Measurements from ENCODE around the gene NPEPL1.
A peak's percentile ranks its signal among the peaks of the same experiment; 100 is the strongest.

The NPEPL1 gene

DNA sequence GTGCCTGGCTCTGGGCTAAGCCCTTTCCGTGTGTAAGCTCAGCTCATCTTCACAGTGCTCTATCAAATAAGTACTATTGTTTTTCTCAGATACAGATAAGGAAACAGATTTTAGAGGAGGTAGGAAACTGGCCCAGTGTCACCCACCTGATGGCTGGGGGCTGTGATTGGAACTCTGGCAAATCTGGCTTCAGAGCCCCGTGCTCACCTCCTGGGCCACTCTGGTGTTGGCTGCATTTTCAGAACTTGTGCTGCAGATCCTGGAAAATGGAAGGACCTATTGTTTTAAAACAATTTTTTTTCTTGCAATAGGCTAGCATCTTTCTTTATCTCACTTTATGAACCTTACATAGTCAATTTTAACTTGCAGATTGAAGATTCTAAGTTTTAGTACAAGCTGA, 35.8 kb upstream of the NPEPL1 start:
- Mint-ChIP-seq H3K36me3 (ENCODE audit: low read depth) (peaks cover 9% of the 10 kb centered on the region), H3K27me3 (ENCODE audit: low read depth) (no peaks in the 10 kb centered on the region), H3K9me3 (no peaks in the 10 kb centered on the region), H3K4me3 (peak overlapping the region; percentile 43 to 73 (median 52)), H3K27ac (peak overlapping the region in 1 of 3 experiments; percentile 51), H3K4me1 (peaks cover 69% of the 10 kb centered on the region)
- TF ChIP-seq, protein P1, sequence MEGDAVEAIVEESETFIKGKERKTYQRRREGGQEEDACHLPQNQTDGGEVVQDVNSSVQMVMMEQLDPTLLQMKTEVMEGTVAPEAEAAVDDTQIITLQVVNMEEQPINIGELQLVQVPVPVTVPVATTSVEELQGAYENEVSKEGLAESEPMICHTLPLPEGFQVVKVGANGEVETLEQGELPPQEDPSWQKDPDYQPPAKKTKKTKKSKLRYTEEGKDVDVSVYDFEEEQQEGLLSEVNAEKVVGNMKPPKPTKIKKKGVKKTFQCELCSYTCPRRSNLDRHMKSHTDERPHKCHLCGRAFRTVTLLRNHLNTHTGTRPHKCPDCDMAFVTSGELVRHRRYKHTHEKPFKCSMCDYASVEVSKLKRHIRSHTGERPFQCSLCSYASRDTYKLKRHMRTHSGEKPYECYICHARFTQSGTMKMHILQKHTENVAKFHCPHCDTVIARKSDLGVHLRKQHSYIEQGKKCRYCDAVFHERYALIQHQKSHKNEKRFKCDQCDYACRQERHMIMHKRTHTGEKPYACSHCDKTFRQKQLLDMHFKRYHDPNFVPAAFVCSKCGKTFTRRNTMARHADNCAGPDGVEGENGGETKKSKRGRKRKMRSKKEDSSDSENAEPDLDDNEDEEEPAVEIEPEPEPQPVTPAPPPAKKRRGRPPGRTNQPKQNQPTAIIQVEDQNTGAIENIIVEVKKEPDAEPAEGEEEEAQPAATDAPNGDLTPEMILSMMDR (IDR thresholded peaks at IDR 0.05; ENCODE audit: unreplicated experiment in 3 of 3), result no peak

DNA sequence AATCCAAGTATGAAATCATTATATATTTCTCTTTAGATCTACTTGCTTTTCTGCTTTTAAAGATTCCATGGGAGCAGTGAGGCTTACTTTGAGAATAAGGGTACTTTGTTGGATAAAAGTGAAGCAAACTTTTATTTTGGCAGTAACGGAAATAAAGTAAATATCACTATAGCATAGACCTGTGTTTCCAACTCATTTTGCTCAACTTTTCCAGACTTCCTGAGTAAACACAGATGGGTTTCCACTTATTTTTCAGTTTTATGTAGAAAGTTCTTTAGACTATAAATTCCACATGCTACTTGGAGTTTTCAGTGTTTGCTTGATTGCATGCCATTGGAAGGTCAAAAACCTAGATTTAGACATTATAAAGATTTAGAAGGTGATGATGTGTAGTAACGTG, 35.3 kb upstream of the NPEPL1 start:
- TF ChIP-seq, protein P1 (IDR thresholded peaks at IDR 0.05; ENCODE audit: unreplicated experiment in 3 of 3), result no peak
- Mint-ChIP-seq H3K36me3 (ENCODE audit: low read depth) (peaks cover 12% of the 10 kb centered on the region), H3K4me3 (peak overlapping the region; percentile 43 to 73 (median 52)), H3K4me1 (peaks cover 72% of the 10 kb centered on the region), H3K27me3 (ENCODE audit: low read depth) (no peaks in the 10 kb centered on the region), H3K27ac (peak overlapping the region in 1 of 3 experiments; percentile 51), H3K9me3 (no peaks in the 10 kb centered on the region)

DNA sequence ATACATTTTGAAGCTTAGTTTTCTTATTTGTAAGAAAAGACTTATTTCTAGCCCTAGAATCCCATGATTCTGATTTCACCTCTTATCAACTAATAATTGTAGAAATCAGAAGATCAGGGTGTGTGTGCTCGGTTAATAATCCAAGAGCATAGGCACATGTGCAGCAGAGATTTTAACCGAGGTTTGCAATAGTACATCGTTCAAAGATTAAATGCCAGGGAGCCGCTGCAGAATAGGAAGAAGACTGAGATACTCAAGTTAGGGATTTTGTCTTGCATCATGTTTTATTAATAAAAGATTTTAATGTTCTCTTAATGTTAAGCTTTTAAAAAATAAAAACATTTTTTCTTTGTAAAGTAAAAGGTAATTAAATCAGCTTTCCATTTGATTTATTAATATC, 34.6 kb upstream of the NPEPL1 start:
- Mint-ChIP-seq H3K9me3 (no peaks in the 10 kb centered on the region), H3K27ac (no peak overlapping the region), H3K4me1 (peaks cover 74% of the 10 kb centered on the region), H3K36me3 (ENCODE audit: low read depth) (peaks cover 15% of the 10 kb centered on the region), H3K27me3 (ENCODE audit: low read depth) (no peaks in the 10 kb centered on the region), H3K4me3 (peak overlapping the region in 2 of 3 experiments; percentile 52 to 73)
- TF ChIP-seq, protein P1 (IDR thresholded peaks at IDR 0.05; ENCODE audit: unreplicated experiment in 3 of 3), result no peak

DNA sequence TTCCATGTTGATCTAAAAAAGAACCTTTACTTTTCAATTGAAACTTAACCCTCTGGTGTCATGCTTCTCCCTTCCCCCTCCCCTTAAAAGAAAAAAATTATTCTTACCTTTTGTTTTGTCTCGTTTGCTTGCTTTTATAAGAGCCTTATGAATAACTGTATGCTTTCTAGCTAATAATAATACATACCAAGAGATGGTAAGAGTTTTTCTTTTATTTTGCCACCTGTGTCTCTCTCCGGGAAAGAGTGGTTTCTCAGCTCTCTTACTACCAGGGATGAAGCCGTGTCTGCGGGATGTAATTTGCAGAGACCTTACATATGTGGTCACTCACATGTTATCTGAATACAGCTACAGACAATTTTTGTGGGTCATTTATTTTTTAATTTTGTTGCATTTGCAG, 33.8 kb upstream of the NPEPL1 start:
- Mint-ChIP-seq H3K4me3 (peak overlapping the region; percentile 48 to 66 (median 58)), H3K36me3 (ENCODE audit: low read depth) (peaks cover 21% of the 10 kb centered on the region), H3K4me1 (peaks cover 73% of the 10 kb centered on the region), H3K27ac (no peak overlapping the region), H3K27me3 (ENCODE audit: low read depth) (no peaks in the 10 kb centered on the region), H3K9me3 (no peaks in the 10 kb centered on the region)
- TF ChIP-seq, protein P1 (IDR thresholded peaks at IDR 0.05; ENCODE audit: unreplicated experiment in 3 of 3), result no peak

DNA sequence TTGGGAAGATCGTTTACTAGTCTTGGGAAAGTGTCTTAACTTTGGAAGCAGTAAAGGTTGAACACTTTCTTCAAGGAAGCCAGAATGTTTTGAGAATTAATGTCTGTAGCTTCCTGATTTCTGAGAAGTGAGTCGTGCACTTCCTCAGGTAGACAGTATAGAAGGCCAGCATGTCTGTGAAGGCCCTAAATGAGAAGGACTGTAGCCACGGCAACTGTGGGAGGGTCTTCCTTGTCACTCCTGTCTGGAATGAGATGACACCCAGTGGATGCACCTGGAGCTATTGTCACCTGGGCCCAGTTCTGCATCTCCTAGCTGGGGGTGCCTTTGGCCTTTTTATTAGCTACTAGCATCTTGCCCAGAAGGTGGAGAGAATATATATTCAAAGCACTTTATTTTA, 32.8 kb upstream of the NPEPL1 start:
- H3K9me3 Mint-ChIP-seq, result no peaks in the 10 kb centered on the region
- no peak overlapping the region for H3K4me3 Mint-ChIP-seq
- peaks cover 26% of the 10 kb centered on the region for H3K36me3 Mint-ChIP-seq (ENCODE audit: low read depth)
- TF ChIP-seq, protein P1 (IDR thresholded peaks at IDR 0.05; ENCODE audit: unreplicated experiment in 3 of 3), result no peak
- H3K4me1 Mint-ChIP-seq, result peaks cover 82% of the 10 kb centered on the region
- H3K27ac Mint-ChIP-seq, result peak overlapping the region in 1 of 3 experiments; percentile 26
- no peaks in the 10 kb centered on the region for H3K27me3 Mint-ChIP-seq (ENCODE audit: low read depth)

DNA sequence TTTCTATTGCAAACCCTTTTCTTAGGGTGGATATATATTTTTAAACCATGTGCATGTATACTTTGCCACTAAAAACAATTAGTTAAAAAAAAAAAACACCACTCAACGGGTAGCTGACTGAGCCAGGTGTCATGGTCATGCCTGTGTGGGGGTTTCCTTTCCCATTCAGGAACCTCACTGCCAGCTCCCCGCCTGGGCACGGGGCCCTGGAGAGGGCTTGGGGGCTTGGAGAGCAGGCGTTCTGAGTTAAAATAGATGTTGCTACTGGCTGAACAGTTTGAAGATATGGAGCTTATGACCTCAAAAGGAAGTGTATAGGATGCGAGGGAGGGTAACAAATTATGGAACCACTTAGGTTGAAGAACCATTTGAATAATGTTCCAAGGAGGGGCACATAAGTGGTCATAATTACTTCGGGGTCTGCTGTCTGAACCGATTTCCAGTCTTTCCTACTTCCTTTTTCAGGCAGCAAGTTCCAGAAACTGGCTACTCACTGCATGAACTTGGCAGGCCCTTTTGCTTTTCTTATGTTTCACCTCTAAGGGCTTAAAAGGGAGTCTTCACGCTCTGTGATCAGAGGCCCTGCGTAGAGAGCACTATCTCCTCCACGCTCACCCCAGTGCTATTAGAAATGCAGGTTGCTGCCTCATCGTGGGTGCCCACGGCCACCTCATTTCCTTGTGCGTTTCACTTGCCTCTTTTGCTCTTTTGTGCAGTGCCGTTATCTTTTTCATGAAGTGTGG, 31.6 kb upstream of the NPEPL1 start:
- peaks cover 80% of the 10 kb centered on the region for H3K4me1 Mint-ChIP-seq
- H3K27me3 Mint-ChIP-seq (ENCODE audit: low read depth), result no peaks in the 10 kb centered on the region
- peak overlapping the region in 1 of 3 experiments; percentile 9 for H3K4me3 Mint-ChIP-seq
- H3K36me3 Mint-ChIP-seq (ENCODE audit: low read depth), result peaks cover 26% of the 10 kb centered on the region
- TF ChIP-seq, protein P1 (IDR thresholded peaks at IDR 0.05; ENCODE audit: unreplicated experiment in 3 of 3), result no peak
- no peaks in the 10 kb centered on the region for H3K9me3 Mint-ChIP-seq
- H3K27ac Mint-ChIP-seq, result peak overlapping the region in 2 of 3 experiments; percentile 74 to 75
